Neural crest cell (in vitro differentiated cells): ENCODE results near the gene COL5A2. TPM values are rescaled to one million over a fixed set of nuclear protein-coding genes. Genes with fewer than 3 reads are reported as not detected.

ENCODE experiments used
- DNase-seq: peaks from one replicate; pipeline ENCODE4 v3.0.0; 2021; ENCODE audit warnings: low read depth, mixed read lengths, low spot score
- H3K27ac Mint-ChIP-seq: one replicate; pipeline ENCODE4 v1.8.0; 2021; ENCODE audit warnings: mild to moderate bottlenecking, mixed read lengths; ENCODE audit not compliant: unreplicated experiment
- H3K27me3 Mint-ChIP-seq: 2 replicates; pipeline ENCODE4 v1.8.0; 2021; ENCODE audit warnings: low read depth, mild to moderate bottlenecking, mixed read lengths
- H3K36me3 Mint-ChIP-seq: 2 replicates; pipeline ENCODE4 v1.8.0; 2021; ENCODE audit warnings: low read depth, mild to moderate bottlenecking, mixed read lengths
- H3K4me1 Mint-ChIP-seq: 2 replicates; pipeline ENCODE4 v1.8.0; 2021; ENCODE audit warnings: mixed read lengths
- H3K4me3 Mint-ChIP-seq: one replicate; pipeline ENCODE4 v1.8.0; 2021; ENCODE audit warnings: mild to moderate bottlenecking, mixed read lengths
- H3K9me3 Mint-ChIP-seq: 2 replicates; pipeline ENCODE4 v1.8.0; 2021; ENCODE audit warnings: mixed read lengths
- total RNA-seq: library from RNA; stranded (reverse); gene quantifications from 2 replicates; pipeline ENCODE4 v1.2.1, GENCODE V29; 2021
- TF ChIP-seq, protein P1 (sequence below): fragments of 200-600 bp; sonication (generic); conservative IDR thresholded peaks from 2 replicates; pipeline ENCODE4 v1.5.0; 2021; ENCODE audit warnings: antibody characterized with exemption, mild to moderate bottlenecking

Gene COL5A2
- total RNA-seq, 1 donor from 2014 or later, result 62.6 TPM

DNA sequence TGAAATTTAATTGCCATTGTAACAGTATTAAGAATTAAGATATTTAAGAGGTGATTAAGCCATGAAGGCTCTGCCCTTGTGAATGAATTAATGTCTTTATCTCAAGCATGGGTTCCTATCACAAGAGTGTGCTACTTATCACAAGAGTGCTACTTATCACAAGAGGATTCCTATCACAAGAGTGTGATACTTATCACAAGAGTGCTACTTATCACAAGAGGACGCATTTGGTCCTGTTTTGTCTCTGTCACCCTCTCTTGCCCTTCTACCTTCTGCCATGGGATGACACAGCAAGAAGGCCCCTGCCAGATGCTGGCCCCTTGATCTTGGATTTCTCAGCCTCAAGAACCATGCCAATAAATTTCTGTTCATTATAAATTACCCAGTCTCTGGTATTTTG lies 13.2 kb upstream of the COL5A2 start:
- no peak overlapping the region for H3K4me3 Mint-ChIP-seq
- DNase-seq, result no peak
- peaks cover 8% of the 10 kb centered on the region for H3K9me3 Mint-ChIP-seq
- H3K27me3 Mint-ChIP-seq, result no peaks in the 10 kb centered on the region
- peaks cover 11% of the 10 kb centered on the region for H3K36me3 Mint-ChIP-seq
- TF ChIP-seq, protein P1, sequence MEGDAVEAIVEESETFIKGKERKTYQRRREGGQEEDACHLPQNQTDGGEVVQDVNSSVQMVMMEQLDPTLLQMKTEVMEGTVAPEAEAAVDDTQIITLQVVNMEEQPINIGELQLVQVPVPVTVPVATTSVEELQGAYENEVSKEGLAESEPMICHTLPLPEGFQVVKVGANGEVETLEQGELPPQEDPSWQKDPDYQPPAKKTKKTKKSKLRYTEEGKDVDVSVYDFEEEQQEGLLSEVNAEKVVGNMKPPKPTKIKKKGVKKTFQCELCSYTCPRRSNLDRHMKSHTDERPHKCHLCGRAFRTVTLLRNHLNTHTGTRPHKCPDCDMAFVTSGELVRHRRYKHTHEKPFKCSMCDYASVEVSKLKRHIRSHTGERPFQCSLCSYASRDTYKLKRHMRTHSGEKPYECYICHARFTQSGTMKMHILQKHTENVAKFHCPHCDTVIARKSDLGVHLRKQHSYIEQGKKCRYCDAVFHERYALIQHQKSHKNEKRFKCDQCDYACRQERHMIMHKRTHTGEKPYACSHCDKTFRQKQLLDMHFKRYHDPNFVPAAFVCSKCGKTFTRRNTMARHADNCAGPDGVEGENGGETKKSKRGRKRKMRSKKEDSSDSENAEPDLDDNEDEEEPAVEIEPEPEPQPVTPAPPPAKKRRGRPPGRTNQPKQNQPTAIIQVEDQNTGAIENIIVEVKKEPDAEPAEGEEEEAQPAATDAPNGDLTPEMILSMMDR, result no peak
- no peak overlapping the region for H3K27ac Mint-ChIP-seq
- H3K4me1 Mint-ChIP-seq, result peaks cover 20% of the 10 kb centered on the region

DNA sequence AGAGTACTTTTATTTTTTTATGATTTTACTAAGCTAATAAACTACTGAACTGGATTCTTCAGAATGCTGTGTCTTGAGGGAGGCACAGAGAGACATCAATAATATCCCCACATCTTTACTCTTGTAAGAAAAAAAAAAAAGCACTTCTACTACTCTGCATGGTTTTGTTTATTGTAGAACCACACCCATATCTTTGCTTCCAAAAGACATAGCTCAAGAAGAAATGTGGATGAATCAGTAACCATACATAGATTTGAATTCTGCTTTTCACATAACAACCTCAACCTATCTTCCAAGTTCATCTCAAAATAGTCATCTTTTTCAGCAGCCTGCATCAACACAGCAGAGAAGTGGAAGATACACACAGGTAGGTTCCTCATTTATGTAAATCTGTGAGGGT lies 12.2 kb upstream of the COL5A2 start:
- H3K27me3 Mint-ChIP-seq, result no peaks in the 10 kb centered on the region
- TF ChIP-seq, protein P1, result no peak
- peaks cover 8% of the 10 kb centered on the region for H3K9me3 Mint-ChIP-seq
- H3K4me3 Mint-ChIP-seq, result no peak overlapping the region
- H3K27ac Mint-ChIP-seq, result no peak overlapping the region
- H3K36me3 Mint-ChIP-seq, result peaks cover 8% of the 10 kb centered on the region
- H3K4me1 Mint-ChIP-seq, result peaks cover 24% of the 10 kb centered on the region
- no peak for DNase-seq

DNA sequence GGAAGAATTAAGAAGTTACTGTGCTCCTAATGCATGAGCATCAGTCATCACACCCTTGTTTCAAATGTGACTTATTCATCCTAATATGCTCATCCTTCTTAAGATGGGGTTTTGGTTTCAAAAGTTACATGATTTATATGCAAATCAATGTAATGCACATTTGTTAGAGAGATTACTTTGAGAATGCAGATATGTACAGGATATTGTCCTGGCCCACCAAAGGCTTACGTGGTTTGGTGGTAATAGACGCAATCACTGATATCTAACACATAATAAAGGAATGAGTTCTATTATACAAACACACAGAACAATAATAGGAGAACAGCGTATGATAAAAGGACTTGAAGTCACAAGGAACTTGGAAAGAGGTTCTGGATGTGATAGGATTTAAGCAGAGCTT lies 11.1 kb upstream of the COL5A2 start:
- peaks cover 5% of the 10 kb centered on the region for H3K36me3 Mint-ChIP-seq
- H3K4me1 Mint-ChIP-seq, result peaks cover 24% of the 10 kb centered on the region
- H3K9me3 Mint-ChIP-seq, result peaks cover 6% of the 10 kb centered on the region
- TF ChIP-seq, protein P1, result no peak
- no peak for DNase-seq
- no peak overlapping the region for H3K4me3 Mint-ChIP-seq
- H3K27ac Mint-ChIP-seq, result no peak overlapping the region
- no peaks in the 10 kb centered on the region for H3K27me3 Mint-ChIP-seq

DNA sequence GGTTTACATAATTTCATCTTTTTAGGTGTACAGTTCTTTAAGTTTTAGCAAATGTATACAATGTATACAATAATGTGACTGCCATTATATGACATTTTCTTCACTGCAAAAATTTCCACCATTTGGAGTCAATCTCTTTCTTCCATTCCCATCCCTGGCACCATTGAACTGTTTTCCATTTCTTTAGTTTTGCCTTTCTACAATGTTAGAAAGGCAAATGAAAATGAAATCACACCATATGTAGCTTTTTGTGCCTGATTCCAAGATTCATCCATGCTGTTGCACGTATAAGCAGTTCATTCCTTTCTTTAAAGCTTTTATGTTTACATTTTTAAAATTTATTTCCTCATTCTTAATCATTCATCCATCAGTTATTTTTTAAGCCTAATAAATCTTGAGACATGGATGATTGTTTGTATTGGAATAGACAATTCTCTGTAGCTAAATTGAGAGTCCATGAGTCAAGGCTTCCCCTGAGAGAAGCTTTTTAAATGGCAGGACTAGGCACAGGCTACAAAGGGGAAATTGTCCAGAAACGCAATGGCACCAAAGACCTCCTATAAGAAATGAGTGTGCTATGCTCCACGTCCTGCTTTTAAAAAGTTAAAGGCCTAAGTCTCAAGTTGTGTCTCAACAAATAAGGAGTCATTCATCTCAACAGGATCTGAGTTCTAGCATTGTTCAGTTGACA lies 8.7 kb upstream of the COL5A2 start:
- Mint-ChIP-seq H3K4me1 (peaks cover 24% of the 10 kb centered on the region), H3K4me3 (peak overlapping the region; percentile 3), H3K27ac (peak overlapping the region; percentile 57), H3K9me3 (no peaks in the 10 kb centered on the region), H3K27me3 (no peaks in the 10 kb centered on the region), H3K36me3 (no peaks in the 10 kb centered on the region)
- TF ChIP-seq, protein P1, result no peak
- no peak for DNase-seq

DNA sequence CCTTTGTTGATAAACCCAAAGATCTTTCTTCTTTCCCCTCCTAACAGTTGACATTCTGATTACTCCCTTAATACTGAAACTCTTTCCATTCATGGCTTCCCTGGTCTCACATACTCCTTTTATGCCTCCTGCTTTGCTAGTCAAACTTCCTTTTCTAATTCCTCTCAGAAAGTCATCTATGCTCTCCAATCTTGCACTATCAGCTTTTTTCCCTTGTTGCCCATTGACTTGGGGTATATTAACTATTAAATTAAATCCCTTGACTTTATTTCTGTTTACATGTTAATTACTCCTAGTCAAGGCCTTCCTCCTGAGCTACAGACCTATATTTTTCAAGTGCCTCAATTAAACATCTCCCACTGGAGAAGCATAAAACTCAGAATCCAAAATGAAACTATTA lies 3.6 kb upstream of the COL5A2 start:
- TF ChIP-seq, protein P1, result no peak

More for the DNA sequence above, 3.6 kb upstream of the COL5A2 start:
- Mint-ChIP-seq H3K9me3 (no peaks in the 10 kb centered on the region), H3K27ac (no peak overlapping the region), H3K27me3 (no peaks in the 10 kb centered on the region), H3K4me3 (no peak overlapping the region), H3K36me3 (no peaks in the 10 kb centered on the region), H3K4me1 (peaks cover 27% of the 10 kb centered on the region)
- DNase-seq, result no peak
